Fibroblast of lung (primary cell): ENCODE data around the gene SKIC8. TPM values are rescaled to one million over a fixed set of nuclear protein-coding genes. Genes with fewer than 3 reads are reported as not detected.

ENCODE experiments used
- DNase-seq, 2 donors: peaks; one replicate each; pipeline versions ENCODE4 v3.0.0 to v3.0.0-alpha.2; 2010; ENCODE audit warnings: low read depth in 2 of 2
- H2AFZ ChIP-seq: 2 replicates; pipeline ENCODE4 v1.5.1; 2012; ENCODE audit warnings: low read length, control low read depth, inconsistent platforms
- H3K27ac ChIP-seq: 2 replicates; pipeline ENCODE4 v1.5.1; 2011; ENCODE audit warnings: low read length, control low read depth; ENCODE audit not compliant: insufficient read depth
- H3K27me3 ChIP-seq: 2 replicates; pipeline ENCODE4 v1.5.1; 2011; ENCODE audit warnings: mild to moderate bottlenecking, low read length; ENCODE audit not compliant: control insufficient read depth, insufficient read depth
- H3K36me3 ChIP-seq: 2 replicates; pipeline ENCODE4 v1.5.1; 2011; ENCODE audit warnings: low read length; ENCODE audit not compliant: control insufficient read depth, insufficient read depth
- H3K4me1 ChIP-seq: 2 replicates; pipeline ENCODE4 v1.5.1; 2011; ENCODE audit warnings: low read length; ENCODE audit not compliant: control insufficient read depth, insufficient read depth; ENCODE audit errors: extremely low read depth
- H3K4me2 ChIP-seq: 2 replicates; pipeline ENCODE4 v1.5.1; 2011; ENCODE audit warnings: low read length, control low read depth; ENCODE audit not compliant: insufficient read depth; ENCODE audit errors: extremely low read depth
- H3K4me3 ChIP-seq, 4 experiments: fragments of 200-600 bp in 1 of 4; sonication (generic) in 1 of 4; replicated peaks in 1 of 4; 2 replicates each; pipeline ENCODE4 v1.5.1; 2011 to 2016; ENCODE audit warnings: low read length in 4 of 4, low read depth in 3 of 4, mild to moderate bottlenecking in 3 of 4, control low read depth in 2 of 4, inconsistent platforms in 1 of 4, mixed read lengths in 1 of 4; ENCODE audit not compliant: insufficient read depth in 1 of 4; ENCODE audit errors: control extremely low read depth in 1 of 4
- H3K79me2 ChIP-seq: 2 replicates; pipeline ENCODE4 v1.5.1; 2012; ENCODE audit warnings: mild to moderate bottlenecking, low read length, inconsistent platforms; ENCODE audit not compliant: control insufficient read depth, insufficient read depth
- H3K9ac ChIP-seq: 2 replicates; pipeline ENCODE4 v1.5.1; 2011; ENCODE audit warnings: mild to moderate bottlenecking, low read length, control low read depth; ENCODE audit not compliant: insufficient read depth
- H3K9me3 ChIP-seq: 2 replicates; pipeline ENCODE4 v1.5.1; 2012; ENCODE audit warnings: low read depth, low read length; ENCODE audit not compliant: control insufficient read depth, insufficient read depth
- H4K20me1 ChIP-seq: 2 replicates; pipeline ENCODE4 v1.5.1; 2011; ENCODE audit warnings: low read length; ENCODE audit not compliant: control insufficient read depth, insufficient read depth; ENCODE audit errors: extremely low read depth
- CTCF ChIP-seq, 2 donors: IDR thresholded peaks in 1 of 2; conservative IDR thresholded peaks in 1 of 2; 1 replicate in 1 of 2; 2 replicates in 1 of 2; pipeline ENCODE4 v1.5.1; 2011 to 2012; ENCODE audit warnings: low read length in 2 of 2, control low read depth in 1 of 2, inconsistent platforms in 1 of 2, low read depth in 1 of 2, mild to moderate bottlenecking in 1 of 2
- EZH2 ChIP-seq: IDR thresholded peaks from 2 replicates; pipeline ENCODE4 v1.5.1; 2012; ENCODE audit warnings: low read length, control low read depth, mild to moderate bottlenecking; ENCODE audit errors: missing control alignments
- polyA plus RNA-seq, 2 donors: library from polyadenylated mRNA; depleted of rRNA in 1 of 2; stranded (reverse) in 1 of 2; unstranded in 1 of 2; fragments of >200 nt; gene quantifications; 2 replicates each; pipeline ENCODE4 v1.2.1, GENCODE V29; 2011 to 2012; ENCODE audit warnings: missing spikeins in 1 of 2
- total RNA-seq: library from RNA; depleted of rRNA; stranded (reverse); fragments of >200 nt; gene quantifications from 2 replicates; pipeline ENCODE4 v1.2.1, GENCODE V29; 2014

Gene SKIC8
- total and polyA plus RNA-seq, 2 donors (not counting 1 experiment from before 2014, with no cell fraction given): 47.1 to 82.2 TPM

- no peaks in the 10 kb centered on the region for H3K79me2 ChIP-seq
- H3K4me1 ChIP-seq: no peaks in the 10 kb centered on the region
- no peak within 1 kb of the TSS for H3K4me3 ChIP-seq
- no peaks in the 10 kb centered on the region for H3K36me3 ChIP-seq
- H3K27ac ChIP-seq: no peak within 1 kb of the TSS
- no peaks in the 10 kb centered on the region for H3K9me3 ChIP-seq
- TF ChIP-seq CTCF (conservative IDR thresholded peaks at IDR 0.05 in 1 of 2, IDR thresholded peaks at IDR 0.05 in 1 of 2; ENCODE audit: low read depth in 1 of 2, low read length in 2 of 2) (no peak), EZH2 (no peak)
- H2AFZ ChIP-seq: no peak within 1 kb of the TSS
- no peaks in the 10 kb centered on the region for H4K20me1 ChIP-seq
- DNase-seq: no peak
- peaks cover 3% of the 10 kb centered on the region for H3K27me3 ChIP-seq
- H3K4me2 ChIP-seq: no peak within 1 kb of the TSS
- H3K9ac ChIP-seq: no peak within 1 kb of the TSS
These were observed 64.8 kb downstream of the SKIC8 start, which contains the start of gene ACSBG1 for GRCh38 chr15:78234515-78235040. TSS of gene ACSBG1 (minus strand) at chr15:78234565. CDS start at chr15:78234501, 64 bp downstream.

DNA sequence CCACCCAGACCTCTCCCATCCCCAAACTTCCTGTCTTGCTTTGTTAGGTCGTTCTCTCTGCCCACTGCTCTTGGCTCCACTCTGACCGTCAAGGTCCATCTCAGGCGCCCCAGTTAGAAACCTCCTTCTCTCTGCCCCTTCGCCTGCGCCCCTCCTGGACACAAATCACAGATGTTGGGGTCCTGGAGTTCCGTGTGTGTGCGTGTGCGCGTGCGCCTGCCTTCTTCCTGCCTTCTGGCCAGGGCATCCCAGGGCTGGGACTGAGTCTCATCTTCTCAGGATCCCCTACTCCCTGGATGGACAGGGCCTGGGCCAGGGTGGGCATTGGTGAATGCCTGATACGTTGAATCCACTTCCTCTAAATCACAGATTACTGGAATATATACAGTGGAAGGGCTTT, 65.9 kb downstream of the SKIC8 start:
- no peak overlapping the region for H3K9ac ChIP-seq
- no peaks in the 10 kb centered on the region for H3K9me3 ChIP-seq
- peaks cover 3% of the 10 kb centered on the region for H3K27me3 ChIP-seq
- TF ChIP-seq EZH2: no peak
- TF ChIP-seq CTCF (conservative IDR thresholded peaks at IDR 0.05 in 1 of 2, IDR thresholded peaks at IDR 0.05 in 1 of 2; ENCODE audit: low read depth in 1 of 2, low read length in 2 of 2): no peak
- no peak overlapping the region for H3K4me3 ChIP-seq
- H3K4me1 ChIP-seq: no peaks in the 10 kb centered on the region
- H3K4me2 ChIP-seq: no peak overlapping the region
- no peaks in the 10 kb centered on the region for H4K20me1 ChIP-seq
- no peak for DNase-seq
- no peaks in the 10 kb centered on the region for H3K79me2 ChIP-seq
- H2AFZ ChIP-seq: no peak overlapping the region
- H3K27ac ChIP-seq: no peak overlapping the region
- no peaks in the 10 kb centered on the region for H3K36me3 ChIP-seq

Other genes with a start within 250 kb of the SKIC8 start
- 73.3 and 75.5 TPM in 2 replicates for gene TBC1D2B, start 221.9 kb downstream of the SKIC8 start, total RNA-seq
- 28.4 and 49.4 TPM in 2 replicates for gene TBC1D2B, start 221.9 kb downstream of the SKIC8 start, polyA plus RNA-seq
- gene SH2D7, start 207.0 kb downstream of the SKIC8 start, total RNA-seq: not detected in 2 replicates
- 0.03 TPM in 1 of 2 replicates, not detected in the other for gene SH2D7, start 207.0 kb downstream of the SKIC8 start, polyA plus RNA-seq
- 3.1 and 5.9 TPM in 2 replicates for gene CIB2, start 168.2 kb downstream of the SKIC8 start, total RNA-seq
- gene CIB2, start 168.2 kb downstream of the SKIC8 start, polyA plus RNA-seq: 2.7 and 4.2 TPM in 2 replicates
- 24.9 and 25.2 TPM in 2 replicates for gene IDH3A, start 150.2 kb downstream of the SKIC8 start, total RNA-seq
- gene IDH3A, start 150.2 kb downstream of the SKIC8 start, polyA plus RNA-seq: 65.0 and 84.6 TPM in 2 replicates
- gene ACSBG1, start 65.0 kb downstream of the SKIC8 start, total RNA-seq: not detected in 2 replicates
- not detected in 2 replicates for gene ACSBG1, start 65.0 kb downstream of the SKIC8 start, polyA plus RNA-seq
- gene DNAJA4, start 35.0 kb downstream of the SKIC8 start, total RNA-seq: 4.1 and 7.9 TPM in 2 replicates
- 2.3 and 3.1 TPM in 2 replicates for gene DNAJA4, start 35.0 kb downstream of the SKIC8 start, polyA plus RNA-seq
- gene CRABP1, start 40.7 kb upstream of the SKIC8 start, total RNA-seq: not detected in 2 replicates
- gene CRABP1, start 40.7 kb upstream of the SKIC8 start, polyA plus RNA-seq: not detected in 2 replicates
- 19.0 and 20.3 TPM in 2 replicates for gene IREB2, start 138.6 kb upstream of the SKIC8 start, total RNA-seq
- gene IREB2, start 138.6 kb upstream of the SKIC8 start, polyA plus RNA-seq: 24.6 and 30.6 TPM in 2 replicates
- gene HYKK, start 208.0 kb upstream of the SKIC8 start, total RNA-seq: 2.0 and 2.6 TPM in 2 replicates
- gene HYKK, start 208.0 kb upstream of the SKIC8 start, polyA plus RNA-seq: 3.3 and 3.6 TPM in 2 replicates
- 161 and 195 TPM in 2 replicates for gene PSMA4, start 240.8 kb upstream of the SKIC8 start, total RNA-seq
- gene PSMA4, start 240.8 kb upstream of the SKIC8 start, polyA plus RNA-seq: 404 and 413 TPM in 2 replicates